Measurements from ENCODE around the gene RABL6. TPM values are rescaled to one million over a fixed set of nuclear protein-coding genes. Genes with fewer than 3 reads are reported as not detected.
"Not testable (repeated sequence)": the region's sequence is repeated elsewhere in the genome, so short reads cannot be mapped to it uniquely, and the experiment has no call there.

RABL6 gene
- total RNA-seq, 2 donors from 2014 or later: 48.4 to 61.7 TPM

GRCh38 chr9:136843801-136844740, 36.3 kb downstream of the RABL6 start:
- H3K36me3 ChIP-seq, H3K27me3 ChIP-seq, H3K9me3 ChIP-seq: not testable (repeated sequence)
- peak; percentile 51 to 79 for TF ChIP-seq CTCF (IDR thresholded peaks at IDR 0.05)
- DNase-seq (ENCODE audit: low spot score): peak; percentile 69
- Histone ChIP-seq H3K4me1 (peaks cover 0 to 68% of the 10 kb centered on the region in 2 donors), H3K27ac (peak overlapping the region; percentile 27 to 87), H3K4me3 (peak overlapping the region in 1 of 2 donors; percentile 54)

- Histone ChIP-seq H3K36me3 (no peaks in the 10 kb centered on the region), H3K4me1 (peaks cover 0 to 71% of the 10 kb centered on the region in 2 donors), H3K4me3 (no peak overlapping the region), H3K27me3 (no peaks in the 10 kb centered on the region), H3K27ac (no peak overlapping the region), H3K9me3 (no peaks in the 10 kb centered on the region)
- no peak for DNase-seq (ENCODE audit: low spot score)
- no peak for TF ChIP-seq CTCF (IDR thresholded peaks at IDR 0.05)
Measured at GRCh38 chr9:136844761-136845464, 37.2 kb downstream of the RABL6 start.

GRCh38 chr9:136845465-136846260, 37.9 kb downstream of the RABL6 start:
- no peak overlapping the region for H3K4me3 ChIP-seq
- no peaks in the 10 kb centered on the region for H3K9me3 ChIP-seq
- H3K27me3 ChIP-seq: no peaks in the 10 kb centered on the region
- no peak overlapping the region for H3K27ac ChIP-seq
- no peak for TF ChIP-seq CTCF (IDR thresholded peaks at IDR 0.05)
- no peak for DNase-seq (ENCODE audit: low spot score)
- H3K36me3 ChIP-seq: peaks cover 6% of the 10 kb centered on the region
- H3K4me1 ChIP-seq: peaks cover 0 to 72% of the 10 kb centered on the region in 2 donors

GRCh38 chr9:136846376-136847087, 38.8 kb downstream of the RABL6 start:
- Histone ChIP-seq H3K4me3 (peak overlapping the region; percentile 58 to 73), H3K4me1 (peaks cover 0 to 70% of the 10 kb centered on the region in 2 donors), H3K27ac (peak overlapping the region in 1 of 2 donors; percentile 96), H3K36me3 (peaks cover 15% of the 10 kb centered on the region), H3K9me3 (no peaks in the 10 kb centered on the region), H3K27me3 (no peaks in the 10 kb centered on the region)
- TF ChIP-seq CTCF (IDR thresholded peaks at IDR 0.05): no peak
- DNase-seq (ENCODE audit: low spot score): no peak

All from right atrium auricular region (tissue), 2 donors.